Cardiac fibroblast (primary cell): ENCODE measurements around the gene DNAH12.

Experiments
- DNase-seq, 2 donors: peaks; one replicate each; pipeline versions ENCODE4 v3.0.0 to v3.0.0-alpha.2; 2010; ENCODE audit warnings: low read depth in 2 of 2
- H3K4me3 ChIP-seq, 2 donors: replicated peaks in 1 of 2; 1 replicate in 1 of 2; 2 replicates in 1 of 2; pipeline ENCODE4 v1.5.1; 2011; ENCODE audit warnings: low read depth in 2 of 2, low read length in 2 of 2, mild to moderate bottlenecking in 2 of 2, moderate library complexity in 1 of 2
- CTCF ChIP-seq: IDR thresholded peaks from one replicate; pipeline ENCODE4 v1.5.1; 2011; ENCODE audit warnings: low read depth, mild to moderate bottlenecking, low read length, inconsistent platforms

DNAH12 gene

GRCh38 chr3:57582474-57583168 is 38.5 kb upstream of the DNAH12 start:
- no peak for TF ChIP-seq CTCF
- DNase-seq, result no peak
- no peak overlapping the region for H3K4me3 ChIP-seq

GRCh38 chr3:57577801-57578200 is 33.7 kb upstream of the DNAH12 start:
- TF ChIP-seq CTCF, result no peak
- no peak overlapping the region for H3K4me3 ChIP-seq
- DNase-seq, result no peak

- H3K4me3 ChIP-seq, result no peak overlapping the region
- no peak for TF ChIP-seq CTCF
- DNase-seq, result no peak
Observed at GRCh38 chr3:57575966-57576626, 32.0 kb upstream of the DNAH12 start.

- no peak for DNase-seq
- TF ChIP-seq CTCF, result no peak
- no peak overlapping the region for H3K4me3 ChIP-seq
Observed at GRCh38 chr3:57572096-57572495, 28.0 kb upstream of the DNAH12 start.

- no peak overlapping the region for H3K4me3 ChIP-seq
- TF ChIP-seq CTCF, result no peak
- no peak for DNase-seq
Observed at GRCh38 chr3:57570878-57571277, 26.7 kb upstream of the DNAH12 start.

GRCh38 chr3:57569859-57570450 is 25.8 kb upstream of the DNAH12 start:
- DNase-seq, result no peak

More at GRCh38 chr3:57569859-57570450, 25.8 kb upstream of the DNAH12 start:
- no peak overlapping the region for H3K4me3 ChIP-seq
- no peak for TF ChIP-seq CTCF
